ENCODE data around the gene ITGA5.

DNA sequence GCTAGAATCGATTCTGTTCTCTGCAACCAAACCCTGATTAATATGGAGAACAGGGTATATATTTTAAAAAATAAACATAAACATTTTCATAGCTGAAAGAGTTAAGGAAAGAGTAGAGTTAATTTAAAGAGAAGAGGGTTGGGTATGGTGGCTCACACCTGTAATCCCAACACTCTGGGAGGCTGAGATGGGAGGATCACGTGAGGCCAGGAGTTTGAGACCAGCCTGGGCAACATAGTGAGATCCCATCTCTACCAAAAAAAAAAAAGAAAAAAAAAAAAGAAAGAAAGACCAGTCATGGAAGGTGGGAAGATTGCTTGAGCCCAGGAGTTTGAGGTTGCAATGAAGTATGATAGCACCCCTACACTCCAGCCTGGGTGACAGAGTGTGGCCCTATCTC is 28.9 kb upstream of the ITGA5 start:
- TF ChIP-seq, protein P1, sequence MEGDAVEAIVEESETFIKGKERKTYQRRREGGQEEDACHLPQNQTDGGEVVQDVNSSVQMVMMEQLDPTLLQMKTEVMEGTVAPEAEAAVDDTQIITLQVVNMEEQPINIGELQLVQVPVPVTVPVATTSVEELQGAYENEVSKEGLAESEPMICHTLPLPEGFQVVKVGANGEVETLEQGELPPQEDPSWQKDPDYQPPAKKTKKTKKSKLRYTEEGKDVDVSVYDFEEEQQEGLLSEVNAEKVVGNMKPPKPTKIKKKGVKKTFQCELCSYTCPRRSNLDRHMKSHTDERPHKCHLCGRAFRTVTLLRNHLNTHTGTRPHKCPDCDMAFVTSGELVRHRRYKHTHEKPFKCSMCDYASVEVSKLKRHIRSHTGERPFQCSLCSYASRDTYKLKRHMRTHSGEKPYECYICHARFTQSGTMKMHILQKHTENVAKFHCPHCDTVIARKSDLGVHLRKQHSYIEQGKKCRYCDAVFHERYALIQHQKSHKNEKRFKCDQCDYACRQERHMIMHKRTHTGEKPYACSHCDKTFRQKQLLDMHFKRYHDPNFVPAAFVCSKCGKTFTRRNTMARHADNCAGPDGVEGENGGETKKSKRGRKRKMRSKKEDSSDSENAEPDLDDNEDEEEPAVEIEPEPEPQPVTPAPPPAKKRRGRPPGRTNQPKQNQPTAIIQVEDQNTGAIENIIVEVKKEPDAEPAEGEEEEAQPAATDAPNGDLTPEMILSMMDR (IDR thresholded peaks at IDR 0.05; ENCODE audit: borderline replicate concordance, extremely low read depth, low read length, poor library complexity, severe bottlenecking), result no peak
- no peak for TF ChIP-seq EZH2 (IDR thresholded peaks at IDR 0.05; ENCODE audit: borderline replicate concordance, low read depth, low read length, severe bottlenecking)
